Stimulated activated CD4-positive, alpha-beta T cell treated with anti-CD3 and anti-CD28 coated beads, Interleukin-15, amount 100 ng/mL, for 24 hours (primary cell): ENCODE results near the gene PUM2.
A peak's percentile ranks its signal among the peaks of the same experiment; 100 is the strongest.
"Not testable (repeated sequence)": the region's sequence is repeated elsewhere in the genome, so short reads cannot be mapped to it uniquely, and the experiment has no call there.

Experiments used
- DNase-seq: peaks from one replicate; pipeline ENCODE4 v3.0.0-alpha.2; 2020

Gene PUM2, protein sequence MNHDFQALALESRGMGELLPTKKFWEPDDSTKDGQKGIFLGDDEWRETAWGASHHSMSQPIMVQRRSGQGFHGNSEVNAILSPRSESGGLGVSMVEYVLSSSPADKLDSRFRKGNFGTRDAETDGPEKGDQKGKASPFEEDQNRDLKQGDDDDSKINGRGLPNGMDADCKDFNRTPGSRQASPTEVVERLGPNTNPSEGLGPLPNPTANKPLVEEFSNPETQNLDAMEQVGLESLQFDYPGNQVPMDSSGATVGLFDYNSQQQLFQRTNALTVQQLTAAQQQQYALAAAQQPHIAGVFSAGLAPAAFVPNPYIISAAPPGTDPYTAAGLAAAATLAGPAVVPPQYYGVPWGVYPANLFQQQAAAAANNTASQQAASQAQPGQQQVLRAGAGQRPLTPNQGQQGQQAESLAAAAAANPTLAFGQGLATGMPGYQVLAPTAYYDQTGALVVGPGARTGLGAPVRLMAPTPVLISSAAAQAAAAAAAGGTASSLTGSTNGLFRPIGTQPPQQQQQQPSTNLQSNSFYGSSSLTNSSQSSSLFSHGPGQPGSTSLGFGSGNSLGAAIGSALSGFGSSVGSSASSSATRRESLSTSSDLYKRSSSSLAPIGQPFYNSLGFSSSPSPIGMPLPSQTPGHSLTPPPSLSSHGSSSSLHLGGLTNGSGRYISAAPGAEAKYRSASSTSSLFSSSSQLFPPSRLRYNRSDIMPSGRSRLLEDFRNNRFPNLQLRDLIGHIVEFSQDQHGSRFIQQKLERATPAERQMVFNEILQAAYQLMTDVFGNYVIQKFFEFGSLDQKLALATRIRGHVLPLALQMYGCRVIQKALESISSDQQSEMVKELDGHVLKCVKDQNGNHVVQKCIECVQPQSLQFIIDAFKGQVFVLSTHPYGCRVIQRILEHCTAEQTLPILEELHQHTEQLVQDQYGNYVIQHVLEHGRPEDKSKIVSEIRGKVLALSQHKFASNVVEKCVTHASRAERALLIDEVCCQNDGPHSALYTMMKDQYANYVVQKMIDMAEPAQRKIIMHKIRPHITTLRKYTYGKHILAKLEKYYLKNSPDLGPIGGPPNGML

DNA sequence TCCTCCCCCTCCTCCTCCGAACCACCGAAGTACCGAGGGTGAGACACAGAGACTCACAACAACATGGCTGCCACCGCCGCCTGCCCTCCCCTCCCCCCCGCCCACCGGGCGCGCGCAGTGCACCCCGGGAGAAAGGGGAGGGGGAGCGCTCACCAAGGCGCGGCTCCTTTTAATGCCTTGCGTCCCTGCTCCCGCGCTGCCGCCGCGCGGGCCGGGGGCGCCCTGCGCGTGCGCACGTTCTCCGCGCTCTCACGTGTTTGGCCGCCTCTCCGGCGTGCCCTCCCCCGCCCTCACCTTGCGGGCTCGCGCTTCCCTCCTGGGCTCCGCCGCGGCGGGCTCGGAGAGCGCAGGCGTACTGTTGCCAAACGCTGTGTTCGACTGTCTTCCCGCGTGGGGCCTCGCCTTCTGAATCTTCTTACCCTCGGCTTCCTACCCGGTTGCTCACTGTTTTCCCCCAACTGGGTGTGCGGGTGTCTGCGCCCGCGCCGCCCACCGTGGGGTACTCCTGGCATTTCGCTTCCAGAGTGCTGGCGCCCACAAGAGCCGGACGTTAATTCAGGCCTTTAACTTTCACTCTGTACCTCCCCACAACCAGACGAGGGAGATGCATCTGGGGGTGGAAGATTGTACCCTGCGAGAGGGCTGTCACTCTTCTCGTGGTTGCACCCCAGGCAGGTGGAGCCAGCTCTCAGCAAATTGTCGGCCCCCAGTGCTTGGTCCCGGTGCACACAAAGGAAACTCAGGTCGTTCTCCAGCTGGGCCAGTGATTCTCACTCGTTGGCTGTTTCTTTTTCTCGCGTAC, at the start of gene PUM2:
Gene PUM2, minus strand, starts transcription at position 92 of the 802 bp plus-strand sequence. CDS start 23,484 bp downstream, outside the sequence.
- DNase-seq, result peak; percentile 93

GRCh38 chr2:20400306-20400705, 49.7 kb upstream of the PUM2 start:
- no peak for DNase-seq

DNA sequence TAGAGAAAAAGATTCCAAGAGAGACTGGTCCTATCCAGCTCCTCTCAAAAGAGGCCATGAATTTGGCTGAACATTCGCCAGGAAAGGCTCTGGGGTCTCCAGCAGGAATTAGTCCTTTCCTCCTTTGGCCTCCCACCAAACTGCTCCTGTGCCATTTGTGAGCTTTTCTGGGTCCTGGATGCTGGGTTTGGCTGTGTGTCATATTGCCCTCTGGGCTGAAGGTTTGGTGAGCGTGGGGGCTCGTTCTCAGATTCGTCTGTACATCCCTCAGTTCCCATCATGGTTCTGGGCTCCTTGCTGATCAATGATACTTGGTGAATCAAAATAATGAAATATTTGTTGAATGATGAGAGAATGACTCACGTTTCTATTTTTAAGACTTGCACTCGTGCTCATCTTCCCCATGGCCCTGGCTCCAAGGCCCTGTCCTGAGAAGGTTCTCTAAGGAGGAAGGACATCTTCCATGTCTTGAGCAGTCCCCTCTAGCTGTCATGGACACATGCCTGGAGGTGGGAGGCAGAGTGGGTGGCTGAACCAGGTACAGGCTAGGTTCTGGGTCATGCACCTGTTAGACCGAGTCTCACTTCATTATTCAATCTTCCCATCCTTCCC, 48.4 kb upstream of the PUM2 start:
- no peak for DNase-seq

GRCh38 chr2:20397811-20398447, 47.3 kb upstream of the PUM2 start:
- no peak for DNase-seq

DNA sequence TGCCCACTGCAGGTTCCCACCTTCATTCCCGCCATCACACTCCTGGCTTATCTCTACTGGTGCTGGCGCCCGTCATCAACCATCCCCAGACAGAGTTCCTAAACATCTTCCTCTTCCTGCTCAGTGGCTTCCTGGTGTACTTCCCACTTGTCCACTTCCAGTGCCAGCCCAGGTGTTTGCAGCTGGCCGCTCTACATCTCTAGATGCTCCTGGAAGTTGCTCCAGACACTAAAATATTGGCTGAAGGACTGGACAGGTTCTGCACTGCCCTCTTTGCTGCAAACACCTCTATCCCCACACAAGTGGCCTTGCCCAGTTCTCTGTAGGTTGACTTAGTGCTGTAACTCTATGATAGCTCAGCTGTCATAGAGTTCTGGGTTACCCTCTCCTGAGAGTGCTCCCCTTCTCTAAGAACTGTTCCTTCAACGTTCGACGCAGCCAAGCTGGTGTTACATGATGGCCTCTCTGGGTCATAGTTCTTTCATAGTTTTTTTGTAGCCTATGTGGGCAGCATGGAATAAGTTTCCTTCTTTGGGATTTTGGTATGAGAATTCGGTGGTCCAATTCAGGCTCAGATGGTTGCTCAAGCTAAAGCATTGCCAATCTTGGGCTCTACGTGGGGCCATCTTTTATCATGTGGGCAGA, 45.8 kb upstream of the PUM2 start:
- no peak for DNase-seq

- DNase-seq, result no peak
Observed at GRCh38 chr2:20393986-20394385, 43.3 kb upstream of the PUM2 start.

- no peak for DNase-seq
Observed at GRCh38 chr2:20391951-20392699, 41.5 kb upstream of the PUM2 start.

DNA sequence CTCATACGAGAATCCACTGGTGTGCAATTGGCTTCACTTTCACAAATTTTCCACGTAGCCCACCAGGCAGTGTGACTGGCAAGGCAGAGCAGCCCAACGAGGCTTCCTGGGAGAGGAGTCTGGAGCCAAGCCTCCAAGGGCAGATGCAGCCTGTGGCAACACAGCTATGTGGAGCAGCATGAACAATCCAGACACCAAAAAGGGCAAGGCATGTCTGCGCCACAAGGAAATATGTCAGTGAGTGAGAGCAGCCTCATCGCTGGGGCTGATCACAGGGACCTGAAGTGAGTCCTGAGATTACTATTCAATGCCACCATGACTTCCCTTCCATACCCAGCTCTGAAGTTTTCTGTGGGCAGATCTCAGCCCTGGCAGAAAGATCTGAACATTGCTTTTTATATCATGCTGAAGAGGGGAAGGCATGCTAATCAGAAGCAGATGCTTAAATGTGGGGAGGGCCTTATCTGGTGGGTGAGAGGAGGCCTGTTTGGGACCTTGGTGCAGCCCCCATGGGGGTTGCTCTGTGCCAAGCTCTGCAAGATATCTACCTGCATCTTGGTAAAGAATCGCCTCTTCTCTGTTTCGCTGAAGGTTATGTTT, 40.0 kb upstream of the PUM2 start:
- DNase-seq, result no peak

DNA sequence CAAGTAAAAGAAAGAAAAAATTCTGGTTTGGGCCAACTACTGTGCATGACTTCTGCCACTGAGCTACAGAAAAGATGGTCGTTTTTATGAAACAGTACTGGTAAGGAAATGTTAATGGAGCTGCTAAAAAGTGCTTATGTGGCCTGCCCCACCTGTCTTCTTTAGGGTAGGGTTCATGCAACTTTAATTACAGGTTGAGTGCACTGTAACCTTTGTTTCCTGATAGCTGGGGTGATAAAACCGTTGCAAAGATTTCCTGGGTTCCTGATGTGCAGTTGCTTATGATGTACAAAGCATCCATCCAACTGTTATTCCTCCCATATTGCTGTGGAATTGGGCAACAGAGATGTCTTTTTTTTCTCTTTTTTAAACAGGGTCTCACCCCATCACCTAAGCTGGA, 34.3 kb upstream of the PUM2 start:
- DNase-seq, result no peak

DNA sequence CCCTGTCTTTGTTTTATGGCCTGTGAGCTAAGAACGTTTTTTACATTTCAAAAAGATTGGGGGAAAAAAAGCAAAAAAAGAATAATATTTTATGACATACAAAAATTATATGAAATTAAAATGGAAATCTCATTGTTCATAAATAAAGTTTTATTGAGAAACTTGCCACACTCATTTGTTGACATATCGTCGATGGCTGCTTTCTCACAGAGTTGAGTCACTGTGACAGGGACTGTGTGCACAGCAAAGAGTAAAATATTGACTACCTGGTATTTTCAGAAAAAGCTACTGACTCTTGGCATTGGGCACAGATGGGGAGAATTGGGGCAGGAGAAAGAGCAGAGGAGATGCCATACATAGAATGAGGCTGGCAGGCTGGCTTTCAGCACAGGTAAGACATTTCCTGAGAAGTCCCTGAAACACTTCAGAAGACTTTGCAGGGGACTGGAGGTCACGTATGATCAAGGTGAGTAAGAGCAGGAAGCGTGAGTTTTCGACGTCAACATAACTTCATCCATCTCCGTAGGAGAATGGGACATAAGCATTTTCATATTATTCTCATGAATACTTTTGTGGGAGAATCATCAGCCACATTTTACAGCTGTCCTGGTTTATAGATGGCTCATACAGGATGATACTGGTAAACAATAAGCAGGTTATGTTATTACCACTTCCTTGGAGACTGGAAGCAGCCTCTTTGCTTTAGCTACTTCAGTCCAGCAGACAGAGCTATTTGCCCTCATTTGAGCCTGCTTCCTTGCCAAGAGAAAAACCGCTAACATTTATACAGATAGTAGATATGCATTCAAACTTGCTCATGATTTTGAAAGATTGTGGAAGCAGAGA, 32.5 kb upstream of the PUM2 start:
- no peak for DNase-seq

DNA sequence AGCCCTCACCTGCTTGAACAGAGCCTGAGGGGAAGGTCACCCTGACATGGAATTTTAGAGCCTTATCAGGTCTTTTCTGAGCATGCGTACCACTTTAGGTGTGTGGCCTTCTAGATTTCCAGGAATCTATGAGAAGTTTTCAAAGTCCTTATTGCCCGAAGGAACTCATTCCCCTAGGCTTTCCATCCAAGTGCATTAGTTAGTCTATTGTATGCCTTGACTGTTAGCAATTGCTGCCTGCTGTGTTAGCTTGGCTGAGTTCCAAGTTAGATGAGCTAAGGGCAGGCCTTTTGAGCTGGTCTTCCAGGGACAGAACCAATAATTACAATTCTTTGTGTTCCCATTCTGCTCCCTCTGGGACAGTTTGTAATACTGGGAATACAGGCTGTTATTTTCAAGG, 30.8 kb upstream of the PUM2 start:
- DNase-seq, result no peak

DNA sequence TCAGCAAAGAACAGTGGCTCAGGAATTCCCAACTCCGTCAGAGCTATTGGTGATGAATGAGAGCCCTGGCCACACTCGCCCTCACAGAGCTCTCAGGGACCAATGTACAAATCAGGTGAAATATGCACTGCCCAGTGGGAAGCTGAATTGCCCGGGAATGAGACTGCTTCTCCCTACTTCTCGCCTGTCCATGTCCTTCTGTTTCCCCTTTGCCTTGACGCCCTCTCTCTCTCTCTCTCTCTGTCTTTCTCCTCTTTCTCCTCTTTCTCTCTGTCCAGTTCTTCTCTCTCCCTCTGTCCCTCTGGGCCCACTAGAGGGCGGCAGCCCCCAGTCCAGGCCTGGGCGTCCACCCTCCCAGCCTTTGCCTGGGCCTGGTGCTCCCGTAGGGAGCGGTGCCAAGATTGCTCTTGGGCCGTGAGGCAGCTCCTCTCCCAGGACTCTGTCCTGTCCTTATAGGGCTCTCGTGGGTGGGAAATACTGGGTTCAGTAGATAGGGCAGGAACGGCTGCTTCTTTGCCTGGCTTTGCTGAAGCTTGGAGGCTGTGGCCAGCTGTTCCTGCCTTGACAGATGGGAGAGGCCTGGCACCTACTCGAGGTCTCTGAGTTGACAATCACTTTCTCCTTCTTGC, 28.4 kb upstream of the PUM2 start:
- DNase-seq, result no peak

DNA sequence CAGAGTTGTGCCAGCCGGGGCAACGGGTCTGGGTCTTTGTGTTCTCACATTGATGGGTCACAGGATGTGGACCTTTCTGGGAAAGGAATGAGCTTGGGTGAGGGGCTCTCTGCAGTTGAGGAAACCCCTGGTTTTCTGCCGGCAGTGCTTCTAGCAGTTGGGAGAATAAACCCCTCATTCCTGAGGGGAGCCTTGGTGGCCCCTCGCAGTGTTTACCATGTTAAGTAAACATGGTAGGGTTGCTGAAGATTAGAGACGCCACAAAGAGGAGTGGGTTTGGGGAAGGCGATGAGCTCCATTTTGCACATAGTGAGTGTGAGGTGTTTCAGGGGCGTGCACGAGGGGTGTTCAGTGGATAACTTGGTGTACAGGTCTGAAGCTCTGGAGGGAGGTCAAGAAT, 27.7 kb upstream of the PUM2 start:
- DNase-seq, result no peak

- no peak for DNase-seq
Observed at GRCh38 chr2:20377741-20378140, 27.1 kb upstream of the PUM2 start.

- not testable (repeated sequence) for DNase-seq
Observed at GRCh38 chr2:20374982-20375381, 24.3 kb upstream of the PUM2 start.

DNA sequence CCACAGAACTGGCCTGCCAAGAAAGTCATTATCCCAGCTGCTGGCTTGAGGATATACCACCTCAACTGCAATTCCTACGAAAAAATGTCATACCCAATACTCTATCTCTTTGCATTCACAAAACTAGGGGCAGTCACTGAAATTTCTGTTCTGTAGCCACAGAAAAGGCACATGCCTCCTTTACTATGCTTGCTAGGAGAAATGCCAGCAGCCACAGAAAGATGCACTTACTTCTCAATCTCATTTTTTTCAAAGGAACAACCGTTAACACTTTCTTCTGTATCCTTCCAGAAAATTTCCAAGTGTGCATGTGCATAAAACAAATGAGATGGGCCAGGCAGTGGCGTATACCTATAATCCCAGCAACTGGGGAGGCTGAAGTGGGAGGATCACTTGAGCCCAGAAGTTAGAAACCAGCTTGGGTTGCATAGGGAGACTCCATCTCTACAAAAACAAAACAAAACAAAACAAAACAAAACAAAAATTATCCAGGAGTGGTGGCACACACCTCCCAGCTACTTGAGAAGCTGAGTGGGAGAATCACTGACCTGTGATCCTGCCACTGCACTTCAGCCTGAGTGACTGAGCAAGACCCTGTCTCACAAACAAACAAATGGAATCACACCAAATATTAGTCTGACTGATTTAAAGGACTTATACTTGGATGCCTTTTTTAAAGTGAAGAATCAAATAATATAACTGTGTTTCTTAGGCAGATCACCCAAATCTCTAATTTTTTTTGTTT, 22.4 kb upstream of the PUM2 start:
- no peak for DNase-seq

DNA sequence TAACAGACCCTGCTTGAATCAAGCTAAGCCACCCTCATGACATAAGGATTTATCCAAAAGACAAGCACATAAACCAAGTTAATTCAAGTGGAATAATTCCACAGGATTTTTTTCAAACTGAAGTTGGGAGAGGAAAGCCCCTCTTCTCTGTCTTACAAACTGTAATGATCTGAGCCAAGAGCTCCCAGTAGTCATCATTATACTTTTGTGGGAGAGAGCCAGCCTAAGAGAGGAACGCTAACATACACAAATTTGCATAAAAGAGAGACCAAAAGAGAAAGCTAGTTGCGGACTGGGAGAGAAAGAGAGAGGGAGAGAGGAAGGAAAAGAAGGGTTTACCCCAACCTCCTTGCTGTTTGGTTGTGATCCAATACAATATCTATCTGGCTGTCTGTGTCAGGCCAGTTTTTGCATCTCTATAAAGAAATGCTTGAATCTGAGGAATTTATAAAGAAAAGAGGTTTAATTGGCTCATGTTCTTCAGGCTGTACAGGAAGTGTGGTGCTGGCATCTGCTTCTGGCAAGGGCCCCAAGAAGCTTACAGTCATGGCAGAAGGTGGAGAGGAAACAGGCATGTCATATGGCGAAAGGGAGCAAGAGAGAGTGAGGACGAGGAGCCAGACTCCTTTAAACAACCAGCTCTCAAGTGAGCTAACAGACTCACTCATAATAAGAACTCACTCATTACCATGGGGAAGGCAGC, 20.8 kb upstream of the PUM2 start:
- no peak for DNase-seq
